ENCODE data around the gene TRPM5. TPM values are rescaled to one million over a fixed set of nuclear protein-coding genes. Genes with fewer than 3 reads are reported as not detected.
A peak's percentile ranks its signal among the peaks of the same experiment; 100 is the strongest.

TRPM5 gene
- total RNA-seq, 2 experiments from 2014 or later, result not detected

- Mint-ChIP-seq H3K9me3 (no peaks in the 10 kb centered on the region), H3K4me1 (ENCODE audit: low read depth) (peaks cover 12% of the 10 kb centered on the region), H3K27ac (peak overlapping the region; percentile 85), H3K36me3 (ENCODE audit: low read depth) (peaks cover 4% of the 10 kb centered on the region), H3K4me3 (peak overlapping the region; percentile 84), H3K27me3 (no peaks in the 10 kb centered on the region)
- ChIA-PET CTCF (interaction anchor here (1.1 to 7.4 kb wide), 8 partner anchors 19 to 486 kb away, joined by 3 to 62 read pairs (median 6); no protein-coding TSS in a partner anchor), POLR2A (interaction anchor here (1.4 kb wide), 1 partner anchor 95 kb away, joined by 4 read pairs; no protein-coding TSS in a partner anchor)
- intact Hi-C loops (cut with micrococcal nuclease), result loop anchor here (5.0 kb wide), 1 partner anchor 94 kb away; no protein-coding TSS in a partner anchor
- no peak for TF ChIP-seq CTCF (IDR thresholded peaks at IDR 0.05)
- DNase-seq, result no peak
- ATAC-seq, result no peak
Measured at GRCh38 chr11:2401436-2401984, 42.8 kb downstream of the TRPM5 start.

- ATAC-seq (no peak), DNase-seq (no peak)
- Mint-ChIP-seq H3K4me3 (peak overlapping the region; percentile 84), H3K9me3 (no peaks in the 10 kb centered on the region), H3K4me1 (ENCODE audit: low read depth) (peaks cover 12% of the 10 kb centered on the region), H3K36me3 (ENCODE audit: low read depth) (peaks cover 4% of the 10 kb centered on the region), H3K27me3 (no peaks in the 10 kb centered on the region), H3K27ac (peak overlapping the region; percentile 85)
- TF ChIP-seq CTCF (IDR thresholded peaks at IDR 0.05), result no peak
- ChIA-PET POLR2A (interaction anchor here (0.6 to 2.6 kb wide), 8 partner anchors 9 to 564 kb away, joined by 3 to 8 read pairs (median 4); partner anchors contain the start of genes C11orf21, CD81 and TSPAN32), CTCF (interaction anchor here (0.9 to 7.4 kb wide), 15 partner anchors 13 to 487 kb away, joined by 3 to 62 read pairs (median 5); partner anchors contain the start of gene CD81)
- intact Hi-C loops (cut with micrococcal nuclease), result loop anchor here (5.0 kb wide), 1 partner anchor 94 kb away; no protein-coding TSS in a partner anchor
Measured at GRCh38 chr11:2400762-2401435, 43.4 kb downstream of the TRPM5 start.

- peak within 1 kb of the TSS; percentile 85 for H3K27ac Mint-ChIP-seq
- peak; percentile 90 for TF ChIP-seq CTCF (IDR thresholded peaks at IDR 0.05)
- DNase-seq, result peak; percentile 99
- H3K9me3 Mint-ChIP-seq, result no peaks in the 10 kb centered on the region
- intact Hi-C loops (cut with micrococcal nuclease), result loop anchor here (5.0 kb wide), 1 partner anchor 93 kb away; no protein-coding TSS in a partner anchor
- H3K4me3 Mint-ChIP-seq, result peak within 1 kb of the TSS; percentile 84
- peaks cover 4% of the 10 kb centered on the region for H3K36me3 Mint-ChIP-seq (ENCODE audit: low read depth)
- ChIA-PET POLR2A (interaction anchor here (0.6 to 2.6 kb wide), 10 partner anchors 9 to 563 kb away, joined by 3 to 8 read pairs (median 3); partner anchors contain the start of genes C11orf21, CD81 and TSPAN32), CTCF (interaction anchor here (0.9 to 7.4 kb wide), 15 partner anchors 13 to 487 kb away, joined by 3 to 62 read pairs (median 5); partner anchors contain the start of gene CD81)
- no peaks in the 10 kb centered on the region for H3K27me3 Mint-ChIP-seq
- H3K4me1 Mint-ChIP-seq (ENCODE audit: low read depth), result peaks cover 12% of the 10 kb centered on the region
- ATAC-seq, result peak; percentile 92
Measured at GRCh38 chr11:2400069-2400761, 44.1 kb downstream of the TRPM5 start, which contains the start of gene TSSC4. TSS of gene TSSC4 (plus strand) at chr11:2400750. CDS start at chr11:2402634, 1,884 bp downstream.

- Mint-ChIP-seq H3K27ac (peak overlapping the region; percentile 85), H3K4me1 (ENCODE audit: low read depth) (peaks cover 12% of the 10 kb centered on the region), H3K36me3 (ENCODE audit: low read depth) (peaks cover 5% of the 10 kb centered on the region), H3K4me3 (peak overlapping the region; percentile 84), H3K27me3 (no peaks in the 10 kb centered on the region), H3K9me3 (no peaks in the 10 kb centered on the region)
- DNase-seq (peak; percentile 36), ATAC-seq (no peak)
- CTCF ChIA-PET, result interaction anchor here (0.8 to 7.4 kb wide), 10 partner anchors 12 to 213 kb away, joined by 3 to 62 read pairs (median 6); partner anchors contain the start of gene CD81
- POLR2A ChIA-PET, result interaction anchor here (0.6 to 2.6 kb wide), 8 partner anchors 13 to 100 kb away, joined by 3 to 8 read pairs (median 4); partner anchors contain the start of genes C11orf21, CD81 and TSPAN32
- intact Hi-C loops (cut with micrococcal nuclease), result loop anchor here (5.0 kb wide), 1 partner anchor 92 kb away; no protein-coding TSS in a partner anchor
- no peak for TF ChIP-seq CTCF (IDR thresholded peaks at IDR 0.05)
Measured at GRCh38 chr11:2399488-2400068, 44.7 kb downstream of the TRPM5 start.

All from activated CD8-positive, alpha-beta T cell treated with anti-CD3 and anti-CD28 coated beads for 36 hours (primary cell).